H9 (cell line): ENCODE data around the gene CDH7. TPM values are rescaled to one million over a fixed set of nuclear protein-coding genes. Genes with fewer than 3 reads are reported as not detected.

Experiments used
- DNase-seq: peaks from one replicate; pipeline ENCODE4 v3.0.0-alpha.2; 2017
- H2AFZ ChIP-seq: one replicate; pipeline ENCODE4 v1.6.1; 2013; ENCODE audit warnings: mild to moderate bottlenecking, low read length, control low read depth, moderate library complexity
- H2AK5ac ChIP-seq: 2 replicates; pipeline ENCODE4 v1.6.1; 2013; ENCODE audit warnings: low read length, control low read depth, mixed read lengths; ENCODE audit not compliant: insufficient read length
- H2BK120ac ChIP-seq: one replicate; pipeline ENCODE4 v1.6.1; 2013; ENCODE audit warnings: low read depth, mild to moderate bottlenecking, low read length, control low read depth, inconsistent platforms; ENCODE audit not compliant: poor library complexity, severe bottlenecking
- H2BK12ac ChIP-seq: 2 replicates; pipeline ENCODE4 v1.6.1; 2013; ENCODE audit warnings: low read length, control low read depth, mixed read lengths, low read depth; ENCODE audit not compliant: insufficient read length
- H2BK15ac ChIP-seq: 2 replicates; pipeline ENCODE4 v1.6.1; 2013; ENCODE audit warnings: low read depth, low read length, control low read depth
- H2BK20ac ChIP-seq: one replicate; pipeline ENCODE4 v1.6.1; 2013; ENCODE audit warnings: low read depth, mild to moderate bottlenecking, low read length, control low read depth, inconsistent platforms; ENCODE audit not compliant: poor library complexity, severe bottlenecking
- H2BK5ac ChIP-seq: 2 replicates; pipeline ENCODE4 v1.6.1; 2013; ENCODE audit warnings: low read length, control low read depth, mixed read lengths; ENCODE audit not compliant: insufficient read length
- H3K14ac ChIP-seq: 2 replicates; pipeline ENCODE4 v1.6.1; 2013; ENCODE audit warnings: low read length, control low read depth; ENCODE audit not compliant: insufficient read depth
- H3K18ac ChIP-seq: 2 replicates; pipeline ENCODE4 v1.6.1; 2013; ENCODE audit warnings: low read depth, mild to moderate bottlenecking, mixed read lengths, low read length, control low read depth; ENCODE audit not compliant: insufficient read length
- H3K23ac ChIP-seq: 2 replicates; pipeline ENCODE4 v1.6.1; 2013; ENCODE audit warnings: low read length, control low read depth, mixed read lengths, low read depth; ENCODE audit not compliant: insufficient read length
- H3K23me2 ChIP-seq: 2 replicates; pipeline ENCODE4 v1.6.1; 2013; ENCODE audit warnings: low read depth, mild to moderate bottlenecking, mixed read lengths, low read length, control low read depth; ENCODE audit not compliant: insufficient read length, poor library complexity, severe bottlenecking
- H3K27ac ChIP-seq: 2 replicates; pipeline ENCODE4 v1.5.1; 2013; ENCODE audit warnings: low read length, control low read depth, mixed read lengths, low read depth; ENCODE audit not compliant: insufficient read length
- H3K27me3 ChIP-seq: 2 replicates; pipeline ENCODE4 v1.6.1; 2013; ENCODE audit warnings: low read length, control low read depth, inconsistent platforms; ENCODE audit not compliant: insufficient read depth
- H3K4ac ChIP-seq: 2 replicates; pipeline ENCODE4 v1.6.1; 2013; ENCODE audit warnings: low read depth, mild to moderate bottlenecking, control low read depth, inconsistent platforms, low read length, moderate library complexity
- H3K4me1 ChIP-seq: 2 replicates; pipeline ENCODE4 v1.6.1; 2013; ENCODE audit warnings: low read length, control low read depth, inconsistent platforms; ENCODE audit not compliant: insufficient read depth
- H3K4me2 ChIP-seq: 2 replicates; pipeline ENCODE4 v1.6.1; 2013; ENCODE audit warnings: low read length, control low read depth, mixed read lengths; ENCODE audit not compliant: insufficient read length, insufficient read depth
- H3K56ac ChIP-seq: 2 replicates; pipeline ENCODE4 v1.6.1; 2013; ENCODE audit warnings: low read depth, mild to moderate bottlenecking, mixed read lengths, low read length, control low read depth; ENCODE audit not compliant: insufficient read length
- H3K79me1 ChIP-seq: 2 replicates; pipeline ENCODE4 v1.6.1; 2013; ENCODE audit warnings: low read depth, mild to moderate bottlenecking, moderate library complexity, low read length, control low read depth, inconsistent platforms; ENCODE audit not compliant: insufficient read depth, poor library complexity, severe bottlenecking
- H3K79me2 ChIP-seq: 2 replicates; pipeline ENCODE4 v1.6.1; 2013; ENCODE audit warnings: low read length, control low read depth, inconsistent platforms; ENCODE audit not compliant: insufficient read depth
- H3K9ac ChIP-seq: 2 replicates; pipeline ENCODE4 v1.6.1; 2013; ENCODE audit warnings: low read length, control low read depth, mixed read lengths; ENCODE audit not compliant: insufficient read length; ENCODE audit errors: extremely low read depth
- H3K9me3 ChIP-seq: one replicate; pipeline ENCODE4 v1.6.1; 2013; ENCODE audit warnings: low read depth, low read length, inconsistent platforms; ENCODE audit not compliant: control insufficient read depth
- H3T11ph ChIP-seq: one replicate; pipeline ENCODE4 v1.6.1; 2013; ENCODE audit warnings: mild to moderate bottlenecking, low read length, control low read depth, inconsistent platforms
- H4K20me1 ChIP-seq: one replicate; pipeline ENCODE4 v1.6.1; 2013; ENCODE audit not compliant: control insufficient read depth, insufficient read length, insufficient read depth
- H4K5ac ChIP-seq: 2 replicates; pipeline ENCODE4 v1.6.1; 2013; ENCODE audit warnings: low read depth, mild to moderate bottlenecking, mixed read lengths, low read length, control low read depth; ENCODE audit not compliant: insufficient read length
- H4K8ac ChIP-seq: replicated peaks from 2 replicates; pipeline ENCODE4 v1.6.1; 2013; ENCODE audit warnings: low read length, control low read depth, mixed read lengths, low read depth; ENCODE audit not compliant: insufficient read length
- H4K91ac ChIP-seq: 2 replicates; pipeline ENCODE4 v1.6.1; 2013; ENCODE audit warnings: low read depth, mild to moderate bottlenecking, moderate library complexity, mixed read lengths, low read length, control low read depth; ENCODE audit not compliant: insufficient read length
- H3K27ac Mint-ChIP-seq, 3 experiments: 2 replicates in 2 of 3; 3 replicates in 1 of 3; pipeline ENCODE4 v1.8.0; 2020 to 2021; ENCODE audit warnings: mixed read lengths in 3 of 3, mild to moderate bottlenecking in 1 of 3, moderate library complexity in 1 of 3
- H3K27me3 Mint-ChIP-seq: 2 replicates; pipeline ENCODE4 v1.8.0; 2021; ENCODE audit warnings: low read depth, mild to moderate bottlenecking, moderate library complexity, mixed read lengths
- H3K36me3 Mint-ChIP-seq, 3 experiments: 2 replicates in 2 of 3; 3 replicates in 1 of 3; pipeline ENCODE4 v1.8.0; 2020 to 2021; ENCODE audit warnings: low read depth in 3 of 3, mixed read lengths in 3 of 3; ENCODE audit not compliant: insufficient read depth in 1 of 3
- H3K4me1 Mint-ChIP-seq, 2 experiments: 2 replicates each; pipeline ENCODE4 v1.8.0; 2020; ENCODE audit warnings: mixed read lengths in 2 of 2
- H3K4me3 Mint-ChIP-seq, 2 experiments: 2 replicates in 1 of 2; 3 replicates in 1 of 2; pipeline ENCODE4 v1.8.0; 2020 to 2021; ENCODE audit warnings: mild to moderate bottlenecking in 2 of 2, mixed read lengths in 2 of 2, moderate library complexity in 1 of 2
- H3K9me3 Mint-ChIP-seq, 2 experiments: 2 replicates in 1 of 2; 3 replicates in 1 of 2; pipeline ENCODE4 v1.8.0; 2020; ENCODE audit warnings: mild to moderate bottlenecking in 2 of 2, mixed read lengths in 2 of 2, moderate library complexity in 1 of 2
- CTCF ChIP-seq: fragments of 200-600 bp; sonication (generic); conservative IDR thresholded peaks from 3 replicates; pipeline ENCODE4 v1.8.0; 2021; ENCODE audit warnings: antibody characterized with exemption, mild to moderate bottlenecking
- WGBS: extraction: QIAGEN DNeasy Blood & Tissue Kit; methylation state at CpG from one replicate; pipeline ENCODE4 v1.1.7; 2013; ENCODE audit warnings: missing lambda C conversion rate, low lambda C conversion rate, mixed read lengths; ENCODE audit not compliant: insufficient read length; ENCODE audit errors: extremely low coverage; 5-methylcytosine and 5-hydroxymethylcytosine counted together
- total RNA-seq: library from RNA; stranded (reverse); gene quantifications from 2 replicates; pipeline ENCODE4 v1.2.1, GENCODE V29; 2021

Gene CDH7
- total RNA-seq, 1 experiment from 2014 or later = 0.13 TPM

GRCh38 chr18:65901522-65901921 is 150.7 kb downstream of the CDH7 start:
- no peak overlapping the region for H3K27ac Mint-ChIP-seq
- Histone ChIP-seq H2AFZ (no peak overlapping the region), H4K8ac (no peak overlapping the region), H2BK12ac (no peak overlapping the region), H4K5ac (no peak overlapping the region), H3K9me3 (no peaks in the 10 kb centered on the region), H3K18ac (no peak overlapping the region), H4K91ac (no peak overlapping the region), H3K4me2 (no peak overlapping the region), H2BK5ac (no peak overlapping the region), H3K27ac (no peak overlapping the region), H3K56ac (no peak overlapping the region), H3K79me1 (no peaks in the 10 kb centered on the region), H3K79me2 (no peaks in the 10 kb centered on the region), H3K4me1 (no peaks in the 10 kb centered on the region), H2AK5ac (no peak overlapping the region), H2BK120ac (no peak overlapping the region), H3K4ac (no peak overlapping the region), H2BK15ac (no peak overlapping the region), H3K9ac (no peak overlapping the region), H3K23ac (no peak overlapping the region), H3T11ph (no peak overlapping the region), H3K23me2 (no peaks in the 10 kb centered on the region), H2BK20ac (no peak overlapping the region), H4K20me1 (no peaks in the 10 kb centered on the region), H3K14ac (no peak overlapping the region), H3K27me3 (peaks cover 19% of the 10 kb centered on the region)
- DNase-seq = no peak
- no peaks in the 10 kb centered on the region for H3K36me3 Mint-ChIP-seq
- H3K4me3 Mint-ChIP-seq = no peak overlapping the region
- no CpG with 5 or more reads among the region's 1 CpG for WGBS
- H3K9me3 Mint-ChIP-seq = no peaks in the 10 kb centered on the region; a peak in 1 of 5 replicates
- H3K4me1 Mint-ChIP-seq = peaks cover 5% of the 10 kb centered on the region in 2 experiments; a peak in 3 of 4 replicates
- H3K27me3 Mint-ChIP-seq = peaks cover 94% of the 10 kb centered on the region
- no peak for TF ChIP-seq CTCF
